Raji (cell line): Measurements from ENCODE around the gene SAT2.

Experiments
- POLR2A ChIP-seq: IDR thresholded peaks from 2 replicates; pipeline ENCODE4 v1.6.1; 2011; ENCODE audit warnings: low read depth, low read length, control low read depth; ENCODE audit not compliant: insufficient read depth

SAT2 gene

GRCh38 chr17:7627250-7628121 lies at the start of gene SAT2:
Gene SAT2 (minus strand): TSS chr17:7627821. CDS start chr17:7627635, 186 bp downstream.
- peak; percentile 67 for TF ChIP-seq POLR2A

- TF ChIP-seq POLR2A: no peak
Measured at GRCh38 chr17:7676533-7676932, 48.9 kb upstream of the SAT2 start.

DNA sequence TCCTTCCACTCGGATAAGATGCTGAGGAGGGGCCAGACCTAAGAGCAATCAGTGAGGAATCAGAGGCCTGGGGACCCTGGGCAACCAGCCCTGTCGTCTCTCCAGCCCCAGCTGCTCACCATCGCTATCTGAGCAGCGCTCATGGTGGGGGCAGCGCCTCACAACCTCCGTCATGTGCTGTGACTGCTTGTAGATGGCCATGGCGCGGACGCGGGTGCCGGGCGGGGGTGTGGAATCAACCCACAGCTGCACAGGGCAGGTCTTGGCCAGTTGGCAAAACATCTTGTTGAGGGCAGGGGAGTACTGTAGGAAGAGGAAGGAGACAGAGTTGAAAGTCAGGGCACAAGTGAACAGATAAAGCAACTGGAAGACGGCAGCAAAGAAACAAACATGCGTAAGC lies 47.3 kb upstream of the SAT2 start:
- no peak for TF ChIP-seq POLR2A

DNA sequence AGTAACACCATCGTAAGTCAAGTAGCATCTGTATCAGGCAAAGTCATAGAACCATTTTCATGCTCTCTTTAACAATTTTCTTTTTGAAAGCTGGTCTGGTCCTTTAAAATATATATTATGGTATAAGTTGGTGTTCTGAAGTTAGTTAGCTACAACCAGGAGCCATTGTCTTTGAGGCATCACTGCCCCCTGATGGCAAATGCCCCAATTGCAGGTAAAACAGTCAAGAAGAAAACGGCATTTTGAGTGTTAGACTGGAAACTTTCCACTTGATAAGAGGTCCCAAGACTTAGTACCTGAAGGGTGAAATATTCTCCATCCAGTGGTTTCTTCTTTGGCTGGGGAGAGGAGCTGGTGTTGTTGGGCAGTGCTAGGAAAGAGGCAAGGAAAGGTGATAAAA lies 45.6 kb upstream of the SAT2 start:
- TF ChIP-seq POLR2A: no peak

DNA sequence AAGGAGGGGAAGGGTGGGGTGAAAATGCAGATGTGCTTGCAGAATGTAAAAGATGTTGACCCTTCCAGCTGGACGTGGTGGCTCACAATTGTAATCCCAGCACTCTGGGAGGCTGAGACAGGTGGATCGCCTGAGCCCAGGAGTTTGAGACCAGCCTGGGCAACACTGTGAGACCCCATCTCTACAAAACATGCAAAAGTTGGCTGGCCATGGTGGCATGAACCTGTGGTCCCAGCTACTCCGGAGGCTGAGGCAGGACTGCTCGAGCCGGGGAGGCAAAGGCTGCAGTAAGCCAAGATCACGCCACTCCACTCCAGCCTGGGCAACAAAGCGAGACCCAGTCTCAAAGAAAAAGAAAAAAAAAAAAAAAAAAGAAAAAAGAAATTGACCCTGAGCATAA lies 40.9 kb upstream of the SAT2 start:
- no peak for TF ChIP-seq POLR2A

DNA sequence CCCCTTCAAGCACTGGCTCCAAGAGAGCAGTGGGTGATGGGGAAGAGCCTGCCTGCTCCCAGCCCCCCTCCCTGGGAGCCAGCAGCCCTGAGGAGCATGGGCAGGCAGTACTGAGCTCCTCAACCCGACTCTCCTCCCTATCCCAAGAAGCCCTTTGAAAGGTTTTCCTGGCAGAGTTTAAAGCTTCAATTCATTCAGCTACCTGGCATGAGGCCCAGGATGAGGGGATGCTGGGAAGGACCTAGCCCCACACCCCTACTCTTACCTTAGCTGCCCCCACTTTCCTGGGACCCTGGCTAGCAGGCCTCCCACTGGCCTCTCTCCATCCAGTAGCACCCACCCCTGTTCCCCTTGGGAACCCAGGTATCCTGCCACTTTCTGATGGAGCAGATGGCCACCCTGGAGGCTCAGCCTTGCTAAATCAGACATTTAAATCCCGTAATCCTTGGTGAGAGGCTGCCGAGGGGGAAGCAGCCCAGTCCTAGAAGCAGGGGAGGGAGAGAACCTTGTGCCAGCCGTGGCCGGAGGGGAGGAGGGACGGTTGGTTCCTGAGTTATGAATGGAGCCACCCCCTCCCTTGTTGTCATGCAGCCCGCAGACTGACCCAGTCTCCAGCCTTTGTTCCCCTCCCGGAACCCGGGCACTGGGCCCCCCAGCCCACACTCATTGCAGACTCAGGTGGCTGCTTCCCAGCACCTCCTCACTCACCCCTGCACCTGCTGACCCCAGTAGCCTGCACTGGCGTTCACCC lies 40.2 kb upstream of the SAT2 start:
- no peak for TF ChIP-seq POLR2A

DNA sequence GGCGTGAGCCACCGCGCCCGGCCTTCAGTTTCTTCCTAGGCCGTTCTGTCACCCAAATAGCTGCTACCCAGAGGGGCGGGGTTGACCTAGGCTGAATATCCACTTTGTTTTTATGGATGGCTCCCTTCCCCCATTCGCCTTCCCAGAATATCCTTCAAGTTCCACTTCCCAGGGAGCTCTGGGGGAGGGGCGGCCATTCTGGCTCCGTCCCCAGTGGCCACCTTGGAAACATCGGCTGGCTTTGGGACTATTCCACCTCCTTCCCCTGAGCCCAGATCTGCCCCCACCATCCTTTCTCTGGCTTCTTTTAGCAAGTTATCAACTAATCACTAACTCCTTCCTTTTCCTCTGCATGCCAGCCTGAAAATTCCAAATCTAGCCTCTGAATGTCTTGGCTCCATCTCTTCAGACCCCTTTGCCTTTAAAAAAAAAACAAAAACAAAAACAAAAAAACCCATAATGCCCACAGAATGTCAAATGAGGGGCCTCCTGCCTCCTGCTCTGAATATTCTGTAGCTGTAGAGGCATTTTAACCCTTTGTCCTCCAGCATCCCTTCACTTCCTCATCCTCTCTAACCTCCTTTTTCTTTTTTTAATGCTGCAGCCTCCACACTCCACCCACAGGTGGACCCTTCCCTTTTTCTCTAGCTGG lies 29.5 kb upstream of the SAT2 start:
- no peak for TF ChIP-seq POLR2A

- TF ChIP-seq POLR2A: no peak
Measured at GRCh38 chr17:7655541-7655840, 27.9 kb upstream of the SAT2 start.

GRCh38 chr17:7654832-7655540 lies 27.4 kb upstream of the SAT2 start:
- no peak for TF ChIP-seq POLR2A

GRCh38 chr17:7652388-7653356 lies 25.1 kb upstream of the SAT2 start:
- TF ChIP-seq POLR2A: no peak

GRCh38 chr17:7651665-7652387 lies 24.2 kb upstream of the SAT2 start:
- TF ChIP-seq POLR2A: no peak

GRCh38 chr17:7651097-7651664 lies 23.6 kb upstream of the SAT2 start:
- TF ChIP-seq POLR2A: no peak

GRCh38 chr17:7650509-7651096 lies 23.0 kb upstream of the SAT2 start, which contains the start of gene ATP1B2:
Gene ATP1B2 (plus strand): TSS chr17:7650926. CDS start chr17:7651519, 593 bp downstream.
- TF ChIP-seq POLR2A: no peak
